Right atrium auricular region (tissue), 2 donors: Measurements from ENCODE around the gene MAGI2. TPM values are rescaled to one million over a fixed set of nuclear protein-coding genes. Genes with fewer than 3 reads are reported as not detected.

ENCODE experiments used
- DNase-seq: peaks from one replicate; pipeline ENCODE4 v3.0.0-alpha.2; 2019; ENCODE audit warnings: low spot score
- H3K27ac ChIP-seq, 2 donors: fragments of 200-600 bp; sonication (generic); 1 replicate in 1 of 2; 2 replicates in 1 of 2; pipeline ENCODE4 v1.5.1; 2016 to 2019
- H3K27me3 ChIP-seq, 2 donors: fragments of 200-600 bp; sonication (generic); one replicate each; pipeline versions ENCODE4 v1.5.1 to v1.6.0; 2017 to 2019
- H3K36me3 ChIP-seq: fragments of 200-600 bp; sonication (generic); one replicate; pipeline ENCODE4 v1.5.1; 2016
- H3K4me1 ChIP-seq, 2 donors: fragments of 200-600 bp; sonication (generic); one replicate each; pipeline versions ENCODE4 v1.5.1 to v1.6.0; 2017 to 2019
- H3K4me3 ChIP-seq, 2 donors: fragments of 200-600 bp; sonication (generic); 1 replicate in 1 of 2; 2 replicates in 1 of 2; pipeline ENCODE4 v1.5.1; 2017 to 2019; ENCODE audit warnings: mild to moderate bottlenecking in 1 of 2, moderate library complexity in 1 of 2
- H3K9me3 ChIP-seq, 2 donors: fragments of 200-600 bp; sonication (generic); one replicate each; pipeline ENCODE4 v1.5.1; 2019
- total RNA-seq, 2 donors: library from RNA; depleted of rRNA; stranded (reverse); fragments of >200 nt; gene quantifications; one replicate each; pipeline ENCODE4 v1.1.0, GENCODE V29; 2016
- TF ChIP-seq, protein P1 (sequence below), 2 donors: fragments of 200-600 bp; sonication (generic); IDR thresholded peaks; one replicate each; pipeline ENCODE4 v1.5.1; 2019; ENCODE audit warnings: antibody characterized with exemption in 2 of 2

Gene MAGI2
- total RNA-seq, 2 donors from 2014 or later = 5.9 to 6.0 TPM

DNA sequence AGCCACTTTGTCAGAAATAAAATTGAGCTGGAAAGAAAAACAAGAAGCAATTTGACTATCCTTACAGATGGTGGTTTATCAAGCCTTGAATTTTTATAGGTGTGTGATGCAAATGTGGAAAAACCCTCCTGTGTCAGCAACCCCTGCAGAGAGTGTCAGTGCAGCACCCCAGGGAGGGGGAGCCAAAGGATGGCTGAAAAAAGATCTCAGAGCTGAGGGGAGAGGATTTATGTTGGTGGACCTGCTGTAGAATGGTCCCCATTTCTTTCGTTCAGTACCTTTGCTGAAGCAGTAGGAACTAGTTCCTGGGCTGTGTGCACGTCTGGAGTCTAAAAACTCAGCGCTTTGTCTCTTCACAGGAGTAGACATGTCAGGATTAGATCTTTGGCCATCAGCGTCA is 1415.9 kb downstream of the MAGI2 start:
- peaks cover 0 to 5% of the 10 kb centered on the region in 2 donors for H3K4me1 ChIP-seq
- H3K9me3 ChIP-seq = no peaks in the 10 kb centered on the region
- TF ChIP-seq, protein P1, sequence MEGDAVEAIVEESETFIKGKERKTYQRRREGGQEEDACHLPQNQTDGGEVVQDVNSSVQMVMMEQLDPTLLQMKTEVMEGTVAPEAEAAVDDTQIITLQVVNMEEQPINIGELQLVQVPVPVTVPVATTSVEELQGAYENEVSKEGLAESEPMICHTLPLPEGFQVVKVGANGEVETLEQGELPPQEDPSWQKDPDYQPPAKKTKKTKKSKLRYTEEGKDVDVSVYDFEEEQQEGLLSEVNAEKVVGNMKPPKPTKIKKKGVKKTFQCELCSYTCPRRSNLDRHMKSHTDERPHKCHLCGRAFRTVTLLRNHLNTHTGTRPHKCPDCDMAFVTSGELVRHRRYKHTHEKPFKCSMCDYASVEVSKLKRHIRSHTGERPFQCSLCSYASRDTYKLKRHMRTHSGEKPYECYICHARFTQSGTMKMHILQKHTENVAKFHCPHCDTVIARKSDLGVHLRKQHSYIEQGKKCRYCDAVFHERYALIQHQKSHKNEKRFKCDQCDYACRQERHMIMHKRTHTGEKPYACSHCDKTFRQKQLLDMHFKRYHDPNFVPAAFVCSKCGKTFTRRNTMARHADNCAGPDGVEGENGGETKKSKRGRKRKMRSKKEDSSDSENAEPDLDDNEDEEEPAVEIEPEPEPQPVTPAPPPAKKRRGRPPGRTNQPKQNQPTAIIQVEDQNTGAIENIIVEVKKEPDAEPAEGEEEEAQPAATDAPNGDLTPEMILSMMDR (IDR thresholded peaks at IDR 0.05) = no peak
- no peaks in the 10 kb centered on the region for H3K36me3 ChIP-seq
- no peak overlapping the region for H3K4me3 ChIP-seq
- no peaks in the 10 kb centered on the region for H3K27me3 ChIP-seq
- no peak overlapping the region for H3K27ac ChIP-seq
- no peak for DNase-seq

DNA sequence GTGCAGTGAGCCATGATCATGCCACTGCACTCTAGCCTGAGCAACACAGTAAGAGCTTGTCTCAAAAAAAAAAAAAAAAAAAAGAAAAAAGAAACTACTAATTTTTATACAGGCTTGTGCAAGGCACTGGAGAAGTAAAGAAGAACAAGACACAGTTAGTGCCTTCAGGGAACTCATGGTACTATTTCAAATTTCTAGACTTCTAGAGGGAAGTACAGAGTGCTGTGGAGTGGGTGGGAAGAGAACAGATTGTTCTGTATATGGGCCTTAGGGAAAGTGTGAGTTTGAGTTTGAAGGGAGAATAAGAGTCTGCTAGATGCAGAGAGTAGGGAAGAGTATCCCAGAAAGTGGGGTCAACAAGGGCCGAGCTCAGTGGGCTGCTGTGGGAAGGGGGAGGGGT is 1420.1 kb downstream of the MAGI2 start:
- Histone ChIP-seq H3K36me3 (no peaks in the 10 kb centered on the region), H3K9me3 (no peaks in the 10 kb centered on the region)
- TF ChIP-seq, protein P1 (IDR thresholded peaks at IDR 0.05) = no peak

DNA sequence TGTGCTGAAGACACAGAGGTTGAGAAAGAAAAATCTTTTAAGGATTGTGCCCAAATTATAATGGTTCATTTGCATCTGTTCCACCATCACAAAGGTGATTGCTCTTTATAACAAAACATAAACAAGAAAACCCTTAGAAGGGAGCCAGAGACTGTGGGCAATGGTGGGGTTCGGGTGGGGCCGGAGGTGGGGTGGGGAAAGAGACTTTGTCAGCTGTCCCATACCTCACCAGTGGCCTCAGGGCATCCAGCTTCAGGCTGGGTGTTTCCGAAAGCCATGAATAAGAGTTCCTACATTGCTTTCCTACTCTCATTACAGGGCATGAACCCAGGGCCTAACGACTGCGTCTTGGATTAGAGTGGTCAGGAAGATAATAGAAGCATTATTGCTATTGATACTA is 1427.0 kb downstream of the MAGI2 start:
- Histone ChIP-seq H3K36me3 (no peaks in the 10 kb centered on the region), H3K4me3 (no peak overlapping the region), H3K9me3 (no peaks in the 10 kb centered on the region), H3K4me1 (no peaks in the 10 kb centered on the region), H3K27me3 (no peaks in the 10 kb centered on the region), H3K27ac (no peak overlapping the region)
- DNase-seq = no peak
- TF ChIP-seq, protein P1 (IDR thresholded peaks at IDR 0.05) = no peak

More for the DNA sequence above, 1420.1 kb downstream of the MAGI2 start:
- no peak for DNase-seq
- H3K4me3 ChIP-seq = no peak overlapping the region
- H3K27ac ChIP-seq = no peak overlapping the region
- no peaks in the 10 kb centered on the region for H3K4me1 ChIP-seq
- H3K27me3 ChIP-seq = no peaks in the 10 kb centered on the region

DNA sequence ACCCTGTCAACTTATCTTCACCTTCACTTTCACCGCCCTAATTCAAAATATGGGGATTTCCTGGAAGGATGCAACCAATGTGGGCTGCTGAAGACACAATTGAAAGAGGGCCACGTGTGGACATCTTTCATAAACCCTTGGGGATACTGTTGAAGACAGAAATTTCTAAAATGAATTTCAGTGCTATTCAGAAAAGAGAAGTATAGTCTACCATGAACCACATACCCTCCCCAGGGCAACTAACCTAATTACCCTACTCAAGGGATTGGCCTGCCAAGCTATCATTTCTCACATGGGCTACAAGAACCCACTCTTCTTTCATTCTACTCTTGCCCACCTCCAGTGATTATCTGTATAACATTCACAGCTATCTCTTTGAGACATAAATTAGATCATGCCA is 1428.9 kb downstream of the MAGI2 start:
- no peaks in the 10 kb centered on the region for H3K36me3 ChIP-seq
- no peaks in the 10 kb centered on the region for H3K27me3 ChIP-seq
- no peaks in the 10 kb centered on the region for H3K9me3 ChIP-seq
- TF ChIP-seq, protein P1 (IDR thresholded peaks at IDR 0.05) = no peak
- no peak overlapping the region for H3K27ac ChIP-seq
- DNase-seq = no peak
- H3K4me1 ChIP-seq = peaks cover 0 to 6% of the 10 kb centered on the region in 2 donors
- H3K4me3 ChIP-seq = no peak overlapping the region

DNA sequence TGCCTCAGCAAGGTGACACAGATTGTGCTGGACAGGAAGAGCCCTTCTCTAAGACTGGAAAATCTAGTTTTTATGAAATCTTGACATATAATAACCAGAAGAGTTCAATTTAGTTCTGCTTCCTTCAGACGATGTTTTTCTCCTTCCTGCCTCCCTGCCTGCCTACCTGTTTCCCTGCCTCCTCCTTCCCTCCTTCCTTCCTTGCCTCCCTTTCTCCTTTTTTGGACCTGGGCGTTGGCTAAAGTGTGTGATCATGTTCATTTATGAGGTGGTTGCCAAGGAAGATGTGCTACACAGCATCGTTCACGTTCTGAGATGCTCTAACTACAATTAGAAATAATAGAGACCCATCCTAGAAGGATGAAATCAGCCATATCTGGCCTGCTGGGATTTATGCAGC is 1430.3 kb downstream of the MAGI2 start:
- Histone ChIP-seq H3K36me3 (no peaks in the 10 kb centered on the region), H3K27ac (no peak overlapping the region)
- TF ChIP-seq, protein P1 (IDR thresholded peaks at IDR 0.05) = no peak

DNA sequence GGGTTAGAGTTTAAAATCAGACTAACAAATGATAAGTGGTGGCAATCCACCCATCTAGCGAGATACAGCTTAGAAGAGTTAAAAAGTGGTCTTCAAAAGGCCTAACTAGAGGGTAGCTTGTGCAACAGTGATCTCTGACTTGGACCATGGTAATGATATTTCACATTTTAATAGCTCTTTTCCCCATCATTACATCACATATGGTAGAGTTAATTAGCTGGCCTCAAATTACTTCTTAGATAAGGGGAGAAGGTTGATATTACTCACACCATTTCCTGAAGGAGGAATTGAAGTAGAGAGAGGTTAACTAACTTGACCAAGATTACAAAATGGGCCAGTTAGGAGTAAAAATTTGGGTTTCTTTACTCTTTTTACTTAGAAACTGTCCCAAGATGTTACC is 1431.3 kb downstream of the MAGI2 start:
- Histone ChIP-seq H3K9me3 (no peaks in the 10 kb centered on the region), H3K27me3 (no peaks in the 10 kb centered on the region), H3K4me3 (no peak overlapping the region), H3K4me1 (peaks cover 0 to 23% of the 10 kb centered on the region in 2 donors), H3K36me3 (no peaks in the 10 kb centered on the region), H3K27ac (no peak overlapping the region)
- no peak for DNase-seq
- TF ChIP-seq, protein P1 (IDR thresholded peaks at IDR 0.05) = no peak

More for the DNA sequence above, 1430.3 kb downstream of the MAGI2 start:
- DNase-seq = no peak
- Histone ChIP-seq H3K4me3 (no peak overlapping the region), H3K9me3 (no peaks in the 10 kb centered on the region), H3K27me3 (no peaks in the 10 kb centered on the region), H3K4me1 (peaks cover 0 to 15% of the 10 kb centered on the region in 2 donors)
